ENCODE data around the gene PPFIA2. TPM values are rescaled to one million over a fixed set of nuclear protein-coding genes. Genes with fewer than 3 reads are reported as not detected.

The PPFIA2 gene
- polyA plus RNA-seq, 3 donors, result 4.4 to 6.1 (median 4.6) TPM

- no peak for DNase-seq (ENCODE audit: low read depth in 3 of 3, low spot score in 2 of 3)
These were observed 188.9 kb downstream of the PPFIA2 start for GRCh38 chr12:81570234-81570633.

- DNase-seq (ENCODE audit: low read depth in 3 of 3, low spot score in 2 of 3), result no peak
These were observed 194.9 kb downstream of the PPFIA2 start for GRCh38 chr12:81564237-81564636.

DNA sequence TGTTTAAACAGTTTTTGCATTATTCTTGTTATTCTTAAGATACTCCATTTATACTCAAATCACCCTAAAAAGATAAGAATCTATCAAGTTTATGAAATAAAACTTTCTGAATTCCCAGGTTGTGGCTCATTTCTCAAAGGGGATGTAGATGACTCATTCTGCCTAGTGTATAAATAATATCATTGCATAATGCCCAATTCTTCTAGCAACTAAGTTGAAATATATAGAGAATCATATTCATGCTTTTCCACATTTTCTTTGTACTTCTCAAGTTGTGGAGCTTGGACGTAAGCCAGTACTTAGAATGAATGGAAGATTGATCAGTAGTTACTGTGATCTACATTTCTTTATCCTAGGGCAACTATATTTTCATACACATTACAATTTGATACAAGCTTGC is 201.1 kb downstream of the PPFIA2 start:
- no peak for DNase-seq (ENCODE audit: low read depth in 3 of 3, low spot score in 2 of 3)

DNA sequence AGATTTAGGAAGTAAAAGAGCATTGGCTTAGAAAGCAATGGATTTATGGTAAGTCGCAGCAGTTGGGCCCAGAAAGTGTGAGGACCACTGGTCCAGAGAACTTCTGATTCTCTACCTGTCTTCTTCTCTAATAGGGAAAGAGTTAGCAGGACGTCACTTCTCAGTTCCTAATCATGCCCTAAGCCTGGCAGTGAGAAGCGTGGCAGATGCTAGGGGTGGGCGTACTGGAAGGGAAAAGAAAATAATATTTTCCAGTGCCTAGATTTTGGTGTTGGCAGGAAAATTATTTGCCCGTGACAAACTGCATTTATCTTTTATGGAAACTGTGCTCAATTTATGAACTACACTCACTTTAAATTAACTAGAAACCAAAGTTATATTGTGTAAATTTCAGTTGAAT is 212.3 kb downstream of the PPFIA2 start:
- no peak for DNase-seq (ENCODE audit: low read depth in 3 of 3, low spot score in 2 of 3)

DNA sequence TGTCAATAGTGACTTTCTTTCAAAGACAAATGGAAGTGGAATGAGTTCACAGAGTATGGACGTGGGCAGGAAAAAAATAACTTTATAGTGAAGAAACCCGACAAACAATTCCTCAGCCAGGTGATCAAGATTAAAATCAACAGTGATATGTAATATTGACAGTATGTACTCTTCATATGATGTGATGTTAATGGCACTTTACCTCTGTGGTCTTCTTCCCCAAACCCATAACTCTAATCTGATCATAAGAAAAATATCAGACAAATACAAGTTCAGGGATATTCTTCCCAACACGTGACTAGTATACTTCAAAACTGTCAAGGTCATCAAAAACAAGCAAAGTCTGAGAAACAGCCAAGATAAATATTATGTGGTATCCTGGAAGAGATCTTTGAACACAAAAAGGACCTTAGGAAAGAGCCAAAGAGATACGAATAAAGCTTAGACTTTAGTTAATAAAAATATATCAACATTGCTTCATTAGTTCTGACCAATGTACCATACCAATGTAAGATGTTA is 215.5 kb downstream of the PPFIA2 start:
- DNase-seq (ENCODE audit: low read depth in 3 of 3, low spot score in 2 of 3), result no peak

DNA sequence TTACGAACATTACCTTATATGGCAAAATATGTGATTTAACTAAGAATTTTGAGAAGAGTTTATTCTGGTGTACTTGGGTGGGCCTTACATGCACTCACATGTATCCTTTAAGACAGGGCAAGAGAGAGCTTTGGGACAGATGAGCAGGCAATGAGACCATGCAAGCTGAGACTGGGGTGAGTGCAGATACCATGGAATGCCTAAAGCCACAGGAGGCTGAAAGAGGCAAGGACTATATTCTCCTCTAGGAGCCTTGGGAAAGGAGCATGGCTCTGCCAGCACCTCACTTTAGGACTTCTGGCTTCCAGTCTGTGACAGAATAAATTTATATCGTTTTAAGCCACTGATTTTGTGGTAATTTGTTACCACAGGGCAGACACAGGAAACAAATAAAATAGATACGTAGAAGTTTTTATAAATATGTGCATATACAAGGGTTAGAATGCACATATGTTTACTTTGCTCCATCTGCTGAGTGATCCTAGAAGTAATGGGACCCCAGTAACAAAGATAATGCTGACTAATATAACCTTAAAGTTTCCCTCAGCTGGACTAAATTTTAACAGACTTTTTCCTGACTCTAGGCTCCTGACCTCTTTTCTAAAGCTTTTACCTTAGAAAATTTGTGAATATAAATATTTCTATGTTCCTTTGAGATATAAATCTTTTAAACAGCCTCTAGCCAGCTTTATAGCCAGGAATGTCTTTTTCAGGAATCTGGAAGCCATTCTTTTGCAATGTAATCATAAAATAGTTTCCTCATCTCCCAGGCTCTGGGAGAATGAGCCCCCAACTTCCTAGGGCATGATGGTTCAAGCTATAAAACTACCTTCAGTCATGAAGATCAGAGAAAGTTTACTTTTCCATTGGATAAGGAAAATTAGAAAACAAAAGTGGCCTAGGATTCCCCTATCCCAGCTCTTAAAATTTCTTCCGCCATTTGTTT is 216.8 kb downstream of the PPFIA2 start:
- peak in 1 of 3 donors; percentile 1 for DNase-seq (ENCODE audit: low read depth in 3 of 3, low spot score in 2 of 3)

DNA sequence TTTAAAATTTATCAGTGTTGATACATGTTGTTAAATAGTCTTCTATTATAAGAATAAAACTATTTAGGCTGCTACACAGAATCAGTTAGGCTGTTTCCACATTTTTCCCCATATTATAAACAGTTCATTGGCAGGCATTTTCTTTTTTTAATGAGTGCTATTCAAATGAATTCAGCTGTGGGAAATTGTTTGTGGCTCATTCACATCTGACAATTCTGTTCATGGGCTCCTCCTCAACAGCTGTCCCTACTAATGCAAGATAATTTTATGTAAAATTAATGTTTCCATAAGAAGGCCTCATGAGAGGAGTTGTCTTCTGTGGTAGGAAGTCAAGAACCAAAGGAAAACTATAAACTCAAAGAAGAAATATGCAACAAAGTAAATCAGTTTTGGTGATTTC is 218.0 kb downstream of the PPFIA2 start:
- no peak for DNase-seq (ENCODE audit: low read depth in 3 of 3, low spot score in 2 of 3)

DNA sequence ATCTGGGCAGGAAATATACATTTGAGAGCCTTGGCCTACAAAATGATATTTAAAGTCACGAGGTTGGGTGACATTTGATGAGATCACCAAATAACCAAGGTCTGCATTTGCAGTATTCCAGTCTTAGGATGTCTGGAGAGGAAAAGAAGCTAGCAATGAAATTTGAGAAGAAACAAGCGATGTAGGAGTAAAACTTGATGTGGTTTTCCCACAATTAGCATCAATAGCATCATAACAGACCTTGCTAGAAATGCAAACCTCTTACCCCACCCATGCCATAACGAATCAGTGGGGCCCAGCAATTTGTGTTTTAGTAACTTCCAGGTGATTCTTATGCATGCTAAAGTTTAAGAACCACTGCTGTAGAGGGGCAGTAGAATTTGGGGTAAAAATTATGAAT is 219.9 kb downstream of the PPFIA2 start:
- DNase-seq (ENCODE audit: low read depth in 3 of 3, low spot score in 2 of 3), result no peak

- DNase-seq (ENCODE audit: low read depth in 3 of 3, low spot score in 2 of 3), result no peak
These were observed 226.1 kb downstream of the PPFIA2 start for GRCh38 chr12:81533054-81533453.

DNA sequence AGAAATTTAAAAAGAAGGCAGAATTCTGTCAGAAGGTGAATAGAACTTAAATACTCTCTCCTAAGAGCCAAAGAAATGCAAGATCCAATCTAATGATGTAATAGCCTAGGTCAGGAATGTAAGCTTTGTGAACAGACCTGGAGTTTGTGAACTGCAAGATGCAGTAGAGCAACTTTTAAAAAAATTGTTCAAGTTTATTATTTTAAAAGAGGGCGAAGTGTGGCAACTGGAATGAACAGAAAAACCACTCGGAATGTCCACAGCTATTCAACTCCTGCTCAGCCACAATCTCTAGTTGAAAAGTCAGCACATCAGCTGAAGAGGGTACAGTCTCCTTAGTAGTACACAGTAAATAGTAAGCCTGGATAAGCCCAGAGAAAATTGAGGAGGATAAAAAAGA is 228.8 kb downstream of the PPFIA2 start:
- DNase-seq (ENCODE audit: low read depth in 3 of 3, low spot score in 2 of 3), result no peak

GRCh38 chr12:81520064-81520945 is 238.8 kb downstream of the PPFIA2 start:
- DNase-seq (ENCODE audit: low read depth in 3 of 3, low spot score in 2 of 3), result no peak

DNA sequence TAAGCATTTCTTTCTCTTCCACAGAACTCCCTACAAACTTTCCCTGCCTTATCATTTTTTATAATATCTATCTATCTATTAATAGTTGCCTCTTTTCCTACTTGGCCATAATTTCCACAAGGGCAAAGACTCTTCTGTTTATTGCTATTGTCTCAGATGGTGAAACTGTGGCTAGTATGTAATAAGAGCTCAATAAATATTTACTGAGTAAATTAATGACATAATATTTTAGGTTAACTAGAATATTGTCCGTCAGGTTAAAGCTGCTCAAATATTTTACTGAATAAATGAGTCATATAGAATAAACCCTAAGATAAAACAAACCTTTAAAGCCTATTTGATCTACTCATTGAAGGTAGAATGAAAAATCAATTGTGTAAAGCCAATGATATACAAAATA is 240.5 kb downstream of the PPFIA2 start:
- no peak for DNase-seq (ENCODE audit: low read depth in 3 of 3, low spot score in 2 of 3)

GRCh38 chr12:81517296-81517695 is 241.9 kb downstream of the PPFIA2 start:
- DNase-seq (ENCODE audit: low read depth in 3 of 3, low spot score in 2 of 3), result no peak

GRCh38 chr12:81502912-81503695 is 256.0 kb downstream of the PPFIA2 start:
- no peak for DNase-seq (ENCODE audit: low read depth in 3 of 3, low spot score in 2 of 3)

DNA sequence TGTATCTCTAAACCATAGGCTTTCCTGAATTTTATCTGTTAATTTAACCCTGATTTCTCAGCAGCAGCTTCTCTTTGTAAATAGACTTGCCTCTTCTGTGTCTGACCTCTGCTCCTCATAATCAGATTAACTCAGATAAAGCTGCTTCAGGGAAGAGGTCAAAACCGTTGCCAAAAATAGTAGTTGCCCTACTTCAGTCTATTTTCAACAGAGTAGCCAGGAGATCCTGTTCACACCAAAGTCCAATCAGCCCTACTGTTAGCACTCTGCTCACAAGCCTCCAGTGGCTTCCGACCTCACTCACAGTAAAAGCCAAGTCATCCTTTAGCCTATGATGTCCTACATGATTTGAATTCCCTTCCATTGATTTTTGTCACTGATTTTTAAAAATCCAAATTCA is 258.4 kb downstream of the PPFIA2 start:
- DNase-seq (ENCODE audit: low read depth in 3 of 3, low spot score in 2 of 3), result no peak

DNA sequence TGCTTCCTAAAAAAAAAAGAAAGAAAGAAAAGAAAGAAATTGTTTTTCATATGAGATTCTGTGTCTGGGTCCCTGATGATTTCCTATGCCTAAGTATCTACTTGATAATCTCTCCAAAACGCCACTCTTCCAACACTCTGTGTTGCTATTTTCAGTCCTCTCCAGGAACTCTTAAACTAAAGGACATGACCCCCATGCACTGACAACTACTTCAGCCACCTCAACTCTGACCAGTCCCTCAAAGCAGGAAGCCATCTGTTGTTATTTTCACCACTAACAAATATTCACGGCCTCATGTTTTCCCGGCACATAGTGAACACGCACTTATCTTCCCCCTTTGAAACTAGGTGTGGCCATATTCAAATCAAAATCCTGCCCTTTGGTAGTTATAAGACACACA is 259.3 kb downstream of the PPFIA2 start:
- no peak for DNase-seq (ENCODE audit: low read depth in 3 of 3, low spot score in 2 of 3)

GRCh38 chr12:81492131-81492720 is 266.9 kb downstream of the PPFIA2 start:
- DNase-seq (ENCODE audit: low read depth in 3 of 3, low spot score in 2 of 3), result no peak

- DNase-seq (ENCODE audit: low read depth in 3 of 3, low spot score in 2 of 3), result no peak
These were observed 286.2 kb downstream of the PPFIA2 start for GRCh38 chr12:81472934-81473333.

- DNase-seq (ENCODE audit: low read depth in 3 of 3, low spot score in 2 of 3), result no peak
These were observed 288.2 kb downstream of the PPFIA2 start for GRCh38 chr12:81470923-81471322.

DNA sequence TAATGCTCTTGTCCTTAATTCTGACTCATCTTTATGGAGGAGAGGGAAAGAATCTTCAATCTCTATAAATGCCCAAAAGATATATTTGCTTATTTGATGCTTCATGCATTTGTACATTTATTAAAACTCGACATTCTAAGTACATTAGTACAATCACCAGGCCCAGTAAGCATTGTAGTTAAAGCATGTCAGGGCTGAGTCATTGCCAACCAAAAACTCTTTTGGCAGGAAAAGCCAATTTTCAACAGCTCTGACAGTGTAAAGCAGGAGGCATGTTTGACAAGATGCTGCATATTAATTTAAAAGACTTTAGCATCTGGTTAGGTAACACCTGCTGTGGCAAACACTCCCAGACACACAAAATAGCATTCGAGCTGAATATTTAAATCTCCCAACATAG is 290.9 kb downstream of the PPFIA2 start:
- no peak for DNase-seq (ENCODE audit: low read depth in 3 of 3, low spot score in 2 of 3)
